Trophoblast cell (in vitro differentiated cells and primary cell): Measurements from ENCODE around the gene TMEM248.

Source experiments
- DNase-seq, 2 donors: peaks; one replicate each; pipeline ENCODE4 v3.0.0-alpha.2; 2016
- H2AFZ ChIP-seq: 2 replicates; pipeline ENCODE4 v1.6.1; 2013; ENCODE audit warnings: low read length, moderate library complexity, mild to moderate bottlenecking; ENCODE audit not compliant: insufficient read depth, poor library complexity
- H2AK5ac ChIP-seq: 2 replicates; pipeline ENCODE4 v1.6.1; 2013; ENCODE audit warnings: mild to moderate bottlenecking, low read length
- H2BK120ac ChIP-seq: 2 replicates; pipeline ENCODE4 v1.6.1; 2013; ENCODE audit warnings: low read length, mild to moderate bottlenecking, moderate library complexity; ENCODE audit not compliant: insufficient read depth, poor library complexity
- H2BK12ac ChIP-seq: 2 replicates; pipeline ENCODE4 v1.6.1; 2013; ENCODE audit warnings: mild to moderate bottlenecking, low read length, moderate library complexity
- H2BK5ac ChIP-seq: 2 replicates; pipeline ENCODE4 v1.6.1; 2013; ENCODE audit warnings: low read length, low read depth, moderate library complexity, mild to moderate bottlenecking; ENCODE audit not compliant: poor library complexity
- H3K14ac ChIP-seq: 2 replicates; pipeline ENCODE4 v1.6.1; 2013; ENCODE audit warnings: mild to moderate bottlenecking, low read length
- H3K18ac ChIP-seq: 2 replicates; pipeline ENCODE4 v1.6.1; 2013; ENCODE audit warnings: mild to moderate bottlenecking, low read length
- H3K23ac ChIP-seq: 2 replicates; pipeline ENCODE4 v1.6.1; 2013; ENCODE audit warnings: low read length
- H3K27ac ChIP-seq: 2 replicates; pipeline ENCODE4 v1.5.1; 2013; ENCODE audit warnings: low read depth, mild to moderate bottlenecking, inconsistent platforms, low read length, moderate library complexity
- H3K27me3 ChIP-seq: 2 replicates; pipeline ENCODE4 v1.6.1; 2013; ENCODE audit warnings: inconsistent platforms, mild to moderate bottlenecking, low read length, moderate library complexity; ENCODE audit not compliant: insufficient read depth
- H3K36me3 ChIP-seq, 2 experiments: 1 replicate in 1 of 2; 2 replicates in 1 of 2; pipeline ENCODE4 v1.6.1; 2013; ENCODE audit warnings: low read length in 2 of 2, mild to moderate bottlenecking in 2 of 2, moderate library complexity in 1 of 2; ENCODE audit not compliant: insufficient read depth in 2 of 2, control insufficient read depth in 1 of 2
- H3K4ac ChIP-seq: 2 replicates; pipeline ENCODE4 v1.6.1; 2013; ENCODE audit warnings: low read depth, mild to moderate bottlenecking, low read length, moderate library complexity
- H3K4me1 ChIP-seq, 2 experiments: 1 replicate in 1 of 2; 2 replicates in 1 of 2; pipeline ENCODE4 v1.6.1; 2013; ENCODE audit warnings: low read length in 2 of 2, mild to moderate bottlenecking in 2 of 2, moderate library complexity in 1 of 2; ENCODE audit not compliant: insufficient read depth in 2 of 2, control insufficient read depth in 1 of 2
- H3K4me2 ChIP-seq: 2 replicates; pipeline ENCODE4 v1.6.1; 2013; ENCODE audit warnings: inconsistent platforms, mild to moderate bottlenecking, low read length, moderate library complexity
- H3K4me3 ChIP-seq: 2 replicates; pipeline ENCODE4 v1.5.1; 2013; ENCODE audit warnings: mild to moderate bottlenecking, low read depth, low read length, inconsistent platforms
- H3K79me1 ChIP-seq: one replicate; pipeline ENCODE4 v1.6.1; 2013; ENCODE audit warnings: low read length
- H3K79me2 ChIP-seq: 2 replicates; pipeline ENCODE4 v1.6.1; 2013; ENCODE audit warnings: low read length, mild to moderate bottlenecking; ENCODE audit not compliant: control insufficient read depth, insufficient read depth, poor library complexity
- H3K9ac ChIP-seq: 2 replicates; pipeline ENCODE4 v1.6.1; 2013; ENCODE audit warnings: mild to moderate bottlenecking, low read length
- H3K9me3 ChIP-seq: 2 replicates; pipeline ENCODE4 v1.6.1; 2013; ENCODE audit warnings: low read depth, mild to moderate bottlenecking, control low read depth, inconsistent platforms, low read length; ENCODE audit not compliant: insufficient read depth
- H4K12ac ChIP-seq: 2 replicates; pipeline ENCODE4 v1.6.1; 2013; ENCODE audit warnings: low read depth, mild to moderate bottlenecking, low read length, moderate library complexity
- H4K8ac ChIP-seq: 2 replicates; pipeline ENCODE4 v1.6.1; 2013; ENCODE audit warnings: low read depth, mild to moderate bottlenecking, low read length, moderate library complexity
- H4K91ac ChIP-seq: one replicate; pipeline ENCODE4 v1.6.1; 2013; ENCODE audit warnings: low read depth, mild to moderate bottlenecking, low read length, moderate library complexity
- WGBS: extraction: QIAGEN DNeasy Blood & Tissue Kit; methylation state at CpG from one replicate; pipeline ENCODE4 v1.1.7; 2013; ENCODE audit warnings: missing lambda C conversion rate; ENCODE audit not compliant: insufficient read length, insufficient coverage; ENCODE audit errors: extremely low coverage; 5-methylcytosine and 5-hydroxymethylcytosine counted together

Gene TMEM248

DNA sequence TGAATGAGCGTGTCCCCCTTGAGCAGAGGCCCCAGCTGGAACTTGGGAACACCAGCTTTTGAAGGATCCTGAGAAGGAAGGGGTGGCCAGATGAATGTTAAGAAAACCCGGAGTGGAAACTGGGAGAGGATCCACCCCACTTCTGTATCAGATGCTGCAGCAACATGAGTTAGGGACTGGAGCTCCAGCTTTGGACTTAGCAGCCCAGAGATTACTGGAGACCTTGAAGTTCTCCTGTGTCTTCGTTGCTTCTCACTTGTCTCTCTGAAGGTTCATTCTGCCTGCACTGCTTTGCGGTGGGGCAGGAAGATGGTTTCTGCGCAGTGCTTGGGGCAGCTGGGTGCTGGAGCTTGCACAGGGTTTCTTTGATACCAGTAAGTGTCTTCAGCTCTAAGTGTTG is 9.3 kb downstream of the TMEM248 start:
- H4K8ac ChIP-seq: no peak overlapping the region
- H3K79me1 ChIP-seq: peaks cover 2% of the 10 kb centered on the region
- H3K23ac ChIP-seq: no peak overlapping the region
- no CpG with 5 or more reads among the region's 5 CpGs for WGBS
- no peak overlapping the region for H2BK120ac ChIP-seq
- peaks cover 0 to 7% of the 10 kb centered on the region in 2 experiments for H3K36me3 ChIP-seq
- H3K4me2 ChIP-seq: no peak overlapping the region
- H3K9me3 ChIP-seq: no peaks in the 10 kb centered on the region
- no peak overlapping the region for H2AK5ac ChIP-seq
- no peak overlapping the region for H2BK12ac ChIP-seq
- H3K9ac ChIP-seq: no peak overlapping the region
- H3K4ac ChIP-seq: peak overlapping the region; percentile 16
- H3K27ac ChIP-seq: no peak overlapping the region
- no peak overlapping the region for H3K4me3 ChIP-seq
- H3K18ac ChIP-seq: no peak overlapping the region
- peaks cover 4% of the 10 kb centered on the region for H3K79me2 ChIP-seq
- H2BK5ac ChIP-seq: no peak overlapping the region
- no peak overlapping the region for H4K12ac ChIP-seq
- H3K4me1 ChIP-seq: peaks cover 0 to 3% of the 10 kb centered on the region in 2 experiments
- H4K91ac ChIP-seq: no peak overlapping the region
- H3K14ac ChIP-seq: no peak overlapping the region
- DNase-seq: no peak
- no peak overlapping the region for H2AFZ ChIP-seq
- no peaks in the 10 kb centered on the region for H3K27me3 ChIP-seq

DNA sequence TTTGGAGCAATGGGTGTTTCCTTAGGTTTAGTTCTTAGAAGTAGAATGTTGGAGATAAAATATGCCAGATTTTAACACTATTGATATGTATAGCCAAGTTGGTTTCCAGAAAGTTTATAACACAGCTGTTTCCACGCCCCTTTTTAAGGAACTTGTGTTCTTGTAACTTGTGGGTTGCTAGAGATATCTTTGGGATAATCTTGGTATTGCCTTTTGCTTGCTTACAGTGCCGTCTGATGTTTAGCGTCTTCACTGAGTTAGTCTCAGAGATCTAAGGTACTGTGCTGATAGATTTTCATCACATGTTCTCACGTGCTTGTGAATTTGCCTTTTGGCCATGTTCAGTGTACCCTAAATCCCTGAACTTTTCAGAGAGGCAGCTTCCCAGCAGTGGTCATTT is 12.4 kb downstream of the TMEM248 start:
- Histone ChIP-seq H2BK5ac (no peak overlapping the region), H4K8ac (no peak overlapping the region), H3K9ac (no peak overlapping the region), H3K18ac (no peak overlapping the region), H3K4me3 (no peak overlapping the region), H3K9me3 (no peaks in the 10 kb centered on the region), H2BK12ac (no peak overlapping the region), H2AK5ac (no peak overlapping the region), H4K12ac (no peak overlapping the region), H3K27ac (no peak overlapping the region), H3K4me2 (no peak overlapping the region), H3K79me2 (peaks cover 3% of the 10 kb centered on the region), H3K4me1 (peaks cover 0 to 3% of the 10 kb centered on the region in 2 experiments), H3K14ac (no peak overlapping the region), H3K79me1 (no peaks in the 10 kb centered on the region), H3K36me3 (peaks cover 2 to 7% of the 10 kb centered on the region in 2 experiments), H3K27me3 (no peaks in the 10 kb centered on the region), H2BK120ac (no peak overlapping the region), H3K4ac (peak overlapping the region; percentile 77), H2AFZ (no peak overlapping the region), H4K91ac (no peak overlapping the region), H3K23ac (no peak overlapping the region)
- no peak for DNase-seq
- WGBS: no CpG with 5 or more reads among the region's 4 CpGs

DNA sequence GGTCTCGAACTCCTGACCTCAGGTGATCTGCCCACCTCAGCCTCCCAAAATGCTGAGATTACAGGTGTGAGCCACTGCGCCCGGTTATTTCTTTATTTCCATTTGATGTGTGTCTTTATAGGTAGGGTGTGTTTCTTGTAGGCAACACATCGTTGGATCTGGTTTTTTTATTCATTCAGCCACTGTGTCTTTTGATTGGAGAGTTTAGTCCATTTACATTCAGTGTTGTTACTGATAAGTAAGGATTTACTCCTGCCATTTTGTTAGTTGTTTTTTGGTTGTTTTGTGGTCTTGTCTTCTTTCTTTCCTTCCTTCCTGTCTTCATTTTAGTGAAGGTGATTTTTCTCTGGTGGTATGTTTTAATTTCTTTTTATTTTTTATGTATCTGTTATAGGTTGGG is 16.9 kb downstream of the TMEM248 start:
- H3K4me1 ChIP-seq: peaks cover 0 to 2% of the 10 kb centered on the region in 2 experiments
- no peak overlapping the region for H2AFZ ChIP-seq
- no peak overlapping the region for H2BK5ac ChIP-seq
- H3K36me3 ChIP-seq: peaks cover 7% of the 10 kb centered on the region in 2 experiments
- no peaks in the 10 kb centered on the region for H3K79me1 ChIP-seq
- no peak overlapping the region for H4K8ac ChIP-seq
- WGBS: no CpG with 5 or more reads among the region's 4 CpGs
- no peak overlapping the region for H3K4ac ChIP-seq
- H3K9ac ChIP-seq: no peak overlapping the region
- H3K14ac ChIP-seq: no peak overlapping the region
- H4K91ac ChIP-seq: no peak overlapping the region
- H4K12ac ChIP-seq: no peak overlapping the region
- no peak for DNase-seq
- H3K27ac ChIP-seq: no peak overlapping the region
- H3K4me3 ChIP-seq: no peak overlapping the region
- H3K79me2 ChIP-seq: no peaks in the 10 kb centered on the region
- H3K9me3 ChIP-seq: no peaks in the 10 kb centered on the region
- no peak overlapping the region for H2BK12ac ChIP-seq
- no peak overlapping the region for H3K23ac ChIP-seq
- no peaks in the 10 kb centered on the region for H3K27me3 ChIP-seq
- no peak overlapping the region for H3K18ac ChIP-seq
- no peak overlapping the region for H3K4me2 ChIP-seq
- no peak overlapping the region for H2BK120ac ChIP-seq
- no peak overlapping the region for H2AK5ac ChIP-seq

DNA sequence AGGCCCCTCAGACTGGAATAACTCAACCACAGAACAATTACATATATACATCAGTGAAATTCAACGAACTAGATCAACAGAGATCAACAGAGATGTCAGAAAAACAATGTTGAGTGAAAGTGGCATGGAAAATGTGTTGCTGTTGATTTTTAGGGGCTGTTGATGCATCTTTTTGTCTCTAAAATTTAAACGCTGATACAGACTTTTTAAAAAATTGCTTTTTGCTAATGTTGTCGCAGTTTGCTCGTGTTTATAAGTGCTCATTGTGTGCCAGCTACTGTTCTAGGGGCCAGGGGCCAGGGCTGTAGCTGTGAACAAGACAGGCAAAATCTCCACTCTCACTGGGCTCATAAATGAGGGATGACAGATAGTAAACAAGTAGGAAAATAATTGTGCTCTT is 18.3 kb downstream of the TMEM248 start:
- Histone ChIP-seq H3K27ac (no peak overlapping the region), H3K27me3 (no peaks in the 10 kb centered on the region), H3K79me1 (no peaks in the 10 kb centered on the region), H4K91ac (no peak overlapping the region), H3K4me2 (no peak overlapping the region), H3K23ac (no peak overlapping the region), H2BK12ac (no peak overlapping the region), H3K18ac (no peak overlapping the region), H4K8ac (no peak overlapping the region), H2BK120ac (no peak overlapping the region), H4K12ac (no peak overlapping the region), H3K4ac (peak overlapping the region; percentile 75), H3K14ac (no peak overlapping the region), H3K9me3 (no peaks in the 10 kb centered on the region), H3K36me3 (peaks cover 10 to 17% of the 10 kb centered on the region in 2 experiments), H3K4me1 (no peaks in the 10 kb centered on the region), H2AK5ac (no peak overlapping the region), H3K9ac (no peak overlapping the region), H2AFZ (no peak overlapping the region), H3K79me2 (no peaks in the 10 kb centered on the region), H3K4me3 (no peak overlapping the region), H2BK5ac (no peak overlapping the region)
- WGBS: no CpG with 5 or more reads among the region's 4 CpGs
- DNase-seq: no peak
